ENCODE data around the gene PIGA. TPM values are rescaled to one million over a fixed set of nuclear protein-coding genes. Genes with fewer than 3 reads are reported as not detected.

Gene PIGA
- total RNA-seq (10 to 100 TPM in 2 of 6 donors, 1 to 10 TPM in 4; 4.0 to 12.1 (median 9.1) TPM), polyA plus RNA-seq (10 to 100 TPM in 1 of 2 donors, 1 to 10 TPM in 1; 6.0 to 14.7 TPM)

- H3K27ac ChIP-seq: peak within 1 kb of the TSS; percentile 91 to 97 (median 97)
These were observed at the start of gene PIGA for GRCh38 chrX:15335135-15336022. Gene PIGA (minus strand): TSS chrX:15335523. CDS start chrX:15331930, 3,593 bp downstream.

GRCh38 chrX:15384304-15384703, 49.0 kb upstream of the PIGA start, which contains the start of gene VEGFD:
Gene VEGFD (minus strand): TSS chrX:15384413. CDS start chrX:15383946, 467 bp downstream.
- no peaks in the 10 kb centered on the region for H3K4me1 ChIP-seq
- intact Hi-C loops (cut with DNase I): no loop called here
- DNase-seq (no peak), ATAC-seq (no peak), FAIRE-seq (no peak)
- no peak for TF ChIP-seq CTCF (IDR thresholded peaks at IDR 0.05)
- peaks cover 0 to 19% (median 0%) of the 10 kb centered on the region in 4 donors for H3K27me3 ChIP-seq
- H3K4me3 ChIP-seq: no peak within 1 kb of the TSS
- no peaks in the 10 kb centered on the region for H3K9me3 ChIP-seq
- no peak within 1 kb of the TSS for H3K27ac ChIP-seq
- no peaks in the 10 kb centered on the region for H3K36me3 ChIP-seq
- WGBS, 2 donors: 24 to 36% methylated on average over 2 of the region's 2 CpGs

More at GRCh38 chrX:15335135-15336022, at the start of gene PIGA:
- no peak for TF ChIP-seq CTCF (IDR thresholded peaks at IDR 0.05)
- intact Hi-C loops (cut with DNase I): no loop called here
- Histone ChIP-seq H3K4me3 (peak within 1 kb of the TSS; percentile 29 to 60 (median 56)), H3K36me3 (no peaks in the 10 kb centered on the region), H3K9me3 (no peaks in the 10 kb centered on the region), H3K4me1 (peaks cover 0 to 5% (median 0%) of the 10 kb centered on the region in 3 donors), H3K27me3 (peaks cover 0 to 29% (median 0%) of the 10 kb centered on the region in 4 donors)
- DNase-seq: peak; percentile 89 to 96 (median 94)
- 0 to 30% methylated on average over 63 to 72 of the region's 72 CpGs for WGBS, 2 donors
- peak; percentile 88 for FAIRE-seq
- ATAC-seq: peak; percentile 97 to 98 (median 98)

- Histone ChIP-seq H3K9me3 (no peaks in the 10 kb centered on the region), H3K4me3 (no peak overlapping the region), H3K27me3 (peaks cover 0 to 19% (median 0%) of the 10 kb centered on the region in 4 donors), H3K27ac (no peak overlapping the region), H3K4me1 (no peaks in the 10 kb centered on the region), H3K36me3 (no peaks in the 10 kb centered on the region)
- DNase-seq (no peak), ATAC-seq (no peak), FAIRE-seq (no peak)
- WGBS, 2 donors: 47 to 69% methylated on average over 8 of the region's 8 CpGs
- intact Hi-C loops (cut with DNase I): no loop called here
- no peak for TF ChIP-seq CTCF (IDR thresholded peaks at IDR 0.05)
These were observed 47.5 kb upstream of the PIGA start for GRCh38 chrX:15382813-15383212.

GRCh38 chrX:15376956-15377355, 41.6 kb upstream of the PIGA start:
- no peak overlapping the region for H3K4me3 ChIP-seq
- no peak overlapping the region for H3K27ac ChIP-seq
- peaks cover 0 to 16% (median 0%) of the 10 kb centered on the region in 4 donors for H3K27me3 ChIP-seq
- FAIRE-seq (no peak), ATAC-seq (no peak), DNase-seq (no peak)
- 83 to 86% methylated on average over 1 of the region's 1 CpG for WGBS, 2 donors
- intact Hi-C loops (cut with DNase I): no loop called here
- no peak for TF ChIP-seq CTCF (IDR thresholded peaks at IDR 0.05)
- H3K4me1 ChIP-seq: no peaks in the 10 kb centered on the region
- no peaks in the 10 kb centered on the region for H3K36me3 ChIP-seq
- no peaks in the 10 kb centered on the region for H3K9me3 ChIP-seq
